Measurements from ENCODE around the gene STX16.

The STX16 gene

GRCh38 chr20:58628491-58629214, 22.4 kb upstream of the STX16 start:
- Histone ChIP-seq H3K27me3 (ENCODE audit: control insufficient read depth, insufficient read depth, low read length) (no peaks in the 10 kb centered on the region), H3K9me3 (ENCODE audit: control insufficient read depth, insufficient read depth, low read depth, low read length) (peaks cover 4% of the 10 kb centered on the region), H3K27ac (ENCODE audit: low read depth, low read length) (no peak overlapping the region), H3K9ac (ENCODE audit: low read length) (no peak overlapping the region), H3K4me3 (ENCODE audit: low read depth, low read length) (no peak overlapping the region), H3K4me1 (ENCODE audit: control insufficient read depth, insufficient read depth, low read length) (peaks cover 9% of the 10 kb centered on the region; the same call in 1 of the 2 replicates), H3K36me3 (ENCODE audit: control insufficient read depth, insufficient read depth, low read length) (no peaks in the 10 kb centered on the region)

GRCh38 chr20:58629215-58629580, 21.9 kb upstream of the STX16 start:
- Histone ChIP-seq H3K36me3 (ENCODE audit: control insufficient read depth, insufficient read depth, low read length) (no peaks in the 10 kb centered on the region), H3K4me3 (ENCODE audit: low read depth, low read length) (no peak overlapping the region), H3K9ac (ENCODE audit: low read length) (no peak overlapping the region), H3K9me3 (ENCODE audit: control insufficient read depth, insufficient read depth, low read depth, low read length) (peaks cover 3% of the 10 kb centered on the region; the same call in 1 of the 2 replicates), H3K27me3 (ENCODE audit: control insufficient read depth, insufficient read depth, low read length) (no peaks in the 10 kb centered on the region), H3K27ac (ENCODE audit: low read depth, low read length) (no peak overlapping the region), H3K4me1 (ENCODE audit: control insufficient read depth, insufficient read depth, low read length) (peaks cover 6% of the 10 kb centered on the region; the same call in 1 of the 2 replicates)

- H3K27ac ChIP-seq (ENCODE audit: low read depth, low read length): no peak overlapping the region
- no peak overlapping the region for H3K4me3 ChIP-seq (ENCODE audit: low read depth, low read length)
- H3K9me3 ChIP-seq (ENCODE audit: control insufficient read depth, insufficient read depth, low read depth, low read length): no peaks in the 10 kb centered on the region
- H3K9ac ChIP-seq (ENCODE audit: low read length): no peak overlapping the region
- peaks cover 2% of the 10 kb centered on the region; the same call in 1 of the 2 replicates for H3K4me1 ChIP-seq (ENCODE audit: control insufficient read depth, insufficient read depth, low read length)
- H3K36me3 ChIP-seq (ENCODE audit: control insufficient read depth, insufficient read depth, low read length): no peaks in the 10 kb centered on the region
- H3K27me3 ChIP-seq (ENCODE audit: control insufficient read depth, insufficient read depth, low read length): no peaks in the 10 kb centered on the region
These were observed 21.0 kb upstream of the STX16 start for GRCh38 chr20:58630063-58630462.

GRCh38 chr20:58633161-58634053, 17.7 kb upstream of the STX16 start:
- Histone ChIP-seq H3K27me3 (ENCODE audit: control insufficient read depth, insufficient read depth, low read length) (no peaks in the 10 kb centered on the region), H3K36me3 (ENCODE audit: control insufficient read depth, insufficient read depth, low read length) (no peaks in the 10 kb centered on the region), H3K4me3 (ENCODE audit: low read depth, low read length) (no peak overlapping the region)

GRCh38 chr20:58634059-58634458, 17.0 kb upstream of the STX16 start:
- H3K9ac ChIP-seq (ENCODE audit: low read length): no peak overlapping the region
- H3K36me3 ChIP-seq (ENCODE audit: control insufficient read depth, insufficient read depth, low read length): no peaks in the 10 kb centered on the region
- H3K27me3 ChIP-seq (ENCODE audit: control insufficient read depth, insufficient read depth, low read length): no peaks in the 10 kb centered on the region
- no peak overlapping the region for H3K27ac ChIP-seq (ENCODE audit: low read depth, low read length)
- no peak overlapping the region for H3K4me3 ChIP-seq (ENCODE audit: low read depth, low read length)
- no peaks in the 10 kb centered on the region for H3K9me3 ChIP-seq (ENCODE audit: control insufficient read depth, insufficient read depth, low read depth, low read length)
- no peaks in the 10 kb centered on the region for H3K4me1 ChIP-seq (ENCODE audit: control insufficient read depth, insufficient read depth, low read length)

More at GRCh38 chr20:58633161-58634053, 17.7 kb upstream of the STX16 start:
- Histone ChIP-seq H3K9me3 (ENCODE audit: control insufficient read depth, insufficient read depth, low read depth, low read length) (no peaks in the 10 kb centered on the region), H3K27ac (ENCODE audit: low read depth, low read length) (no peak overlapping the region), H3K9ac (ENCODE audit: low read length) (no peak overlapping the region), H3K4me1 (ENCODE audit: control insufficient read depth, insufficient read depth, low read length) (peaks cover 2% of the 10 kb centered on the region; the same call in 1 of the 2 replicates)

GRCh38 chr20:58634521-58635278, 16.4 kb upstream of the STX16 start:
- no peak overlapping the region for H3K4me3 ChIP-seq (ENCODE audit: low read depth, low read length)
- H3K27ac ChIP-seq (ENCODE audit: low read depth, low read length): no peak overlapping the region
- H3K9me3 ChIP-seq (ENCODE audit: control insufficient read depth, insufficient read depth, low read depth, low read length): no peaks in the 10 kb centered on the region
- no peaks in the 10 kb centered on the region for H3K27me3 ChIP-seq (ENCODE audit: control insufficient read depth, insufficient read depth, low read length)
- H3K36me3 ChIP-seq (ENCODE audit: control insufficient read depth, insufficient read depth, low read length): no peaks in the 10 kb centered on the region
- no peak overlapping the region for H3K9ac ChIP-seq (ENCODE audit: low read length)
- no peaks in the 10 kb centered on the region for H3K4me1 ChIP-seq (ENCODE audit: control insufficient read depth, insufficient read depth, low read length)

- Histone ChIP-seq H3K27ac (ENCODE audit: low read depth, low read length) (no peak overlapping the region), H3K9ac (ENCODE audit: low read length) (no peak overlapping the region), H3K27me3 (ENCODE audit: control insufficient read depth, insufficient read depth, low read length) (no peaks in the 10 kb centered on the region), H3K4me1 (ENCODE audit: control insufficient read depth, insufficient read depth, low read length) (no peaks in the 10 kb centered on the region), H3K4me3 (ENCODE audit: low read depth, low read length) (no peak overlapping the region), H3K9me3 (ENCODE audit: control insufficient read depth, insufficient read depth, low read depth, low read length) (no peaks in the 10 kb centered on the region), H3K36me3 (ENCODE audit: control insufficient read depth, insufficient read depth, low read length) (no peaks in the 10 kb centered on the region)
These were observed 15.8 kb upstream of the STX16 start for GRCh38 chr20:58635279-58635665.

- H3K27ac ChIP-seq (ENCODE audit: low read depth, low read length): no peak overlapping the region
- no peaks in the 10 kb centered on the region for H3K4me1 ChIP-seq (ENCODE audit: control insufficient read depth, insufficient read depth, low read length)
- no peak overlapping the region for H3K9ac ChIP-seq (ENCODE audit: low read length)
- no peaks in the 10 kb centered on the region for H3K9me3 ChIP-seq (ENCODE audit: control insufficient read depth, insufficient read depth, low read depth, low read length)
- H3K36me3 ChIP-seq (ENCODE audit: control insufficient read depth, insufficient read depth, low read length): no peaks in the 10 kb centered on the region
- no peak overlapping the region for H3K4me3 ChIP-seq (ENCODE audit: low read depth, low read length)
- no peaks in the 10 kb centered on the region for H3K27me3 ChIP-seq (ENCODE audit: control insufficient read depth, insufficient read depth, low read length)
These were observed 14.6 kb upstream of the STX16 start for GRCh38 chr20:58636396-58636982.

- H3K4me3 ChIP-seq (ENCODE audit: low read depth, low read length): no peak overlapping the region
- no peak overlapping the region for H3K9ac ChIP-seq (ENCODE audit: low read length)
- no peaks in the 10 kb centered on the region for H3K27me3 ChIP-seq (ENCODE audit: control insufficient read depth, insufficient read depth, low read length)
- H3K9me3 ChIP-seq (ENCODE audit: control insufficient read depth, insufficient read depth, low read depth, low read length): no peaks in the 10 kb centered on the region
- no peak overlapping the region for H3K27ac ChIP-seq (ENCODE audit: low read depth, low read length)
- H3K4me1 ChIP-seq (ENCODE audit: control insufficient read depth, insufficient read depth, low read length): no peaks in the 10 kb centered on the region
- H3K36me3 ChIP-seq (ENCODE audit: control insufficient read depth, insufficient read depth, low read length): no peaks in the 10 kb centered on the region
These were observed 14.1 kb upstream of the STX16 start for GRCh38 chr20:58636983-58637421.

GRCh38 chr20:58637466-58638213, 13.4 kb upstream of the STX16 start:
- H3K4me3 ChIP-seq (ENCODE audit: low read depth, low read length): no peak overlapping the region
- no peak overlapping the region for H3K9ac ChIP-seq (ENCODE audit: low read length)
- H3K27me3 ChIP-seq (ENCODE audit: control insufficient read depth, insufficient read depth, low read length): no peaks in the 10 kb centered on the region
- H3K9me3 ChIP-seq (ENCODE audit: control insufficient read depth, insufficient read depth, low read depth, low read length): no peaks in the 10 kb centered on the region
- no peaks in the 10 kb centered on the region for H3K36me3 ChIP-seq (ENCODE audit: control insufficient read depth, insufficient read depth, low read length)
- H3K27ac ChIP-seq (ENCODE audit: low read depth, low read length): no peak overlapping the region
- H3K4me1 ChIP-seq (ENCODE audit: control insufficient read depth, insufficient read depth, low read length): no peaks in the 10 kb centered on the region

Data from HUES6 (cell line).